DOHH2 (cell line): ENCODE results near the gene GPR176.

Experiments
- H3F3A ChIP-seq: fragments of 200-600 bp; sonication (generic), shearing (Covaris generic); 2 replicates; pipeline ENCODE4 v1.6.0; 2016; ENCODE audit warnings: antibody characterized with exemption, mild to moderate bottlenecking; ENCODE audit not compliant: control insufficient read depth, insufficient read depth
- H3K27ac ChIP-seq: fragments of 200-600 bp; sonication (generic); 2 replicates; pipeline ENCODE4 v1.5.1; 2014; ENCODE audit warnings: low read depth, mild to moderate bottlenecking, low read length, moderate library complexity
- H3K27me3 ChIP-seq: fragments of 200-600 bp; sonication (generic); 2 replicates; pipeline ENCODE4 v1.6.1; 2014; ENCODE audit warnings: mild to moderate bottlenecking, low read length, mixed read lengths; ENCODE audit not compliant: control insufficient read depth
- H3K36me3 ChIP-seq: fragments of 200-600 bp; sonication (generic); 2 replicates; pipeline ENCODE4 v1.6.1; 2014; ENCODE audit warnings: mild to moderate bottlenecking, low read length, moderate library complexity, mixed read lengths; ENCODE audit not compliant: control insufficient read depth
- H3K4me1 ChIP-seq: fragments of 200-600 bp; sonication (generic); 2 replicates; pipeline ENCODE4 v1.6.1; 2014; ENCODE audit warnings: mild to moderate bottlenecking, low read length, mixed read lengths; ENCODE audit not compliant: control insufficient read depth
- H3K4me2 ChIP-seq: fragments of 200-600 bp; sonication (generic); 2 replicates; pipeline ENCODE4 v1.6.0; 2014; ENCODE audit warnings: mild to moderate bottlenecking, low read length, moderate library complexity
- H3K4me3 ChIP-seq: fragments of 200-600 bp; sonication (generic); 2 replicates; pipeline ENCODE4 v1.5.1; 2014; ENCODE audit warnings: mild to moderate bottlenecking, low read length, mixed read lengths
- H3K79me2 ChIP-seq: fragments of 200-600 bp; sonication (generic); 2 replicates; pipeline ENCODE4 v1.6.1; 2014; ENCODE audit warnings: mild to moderate bottlenecking, low read length, mixed read lengths; ENCODE audit not compliant: control insufficient read depth
- H3K9me2 ChIP-seq: fragments of 200-600 bp; sonication (generic); replicated peaks from 2 replicates; pipeline ENCODE4 v1.6.1; 2014; ENCODE audit warnings: mild to moderate bottlenecking, low read length, mixed read lengths; ENCODE audit not compliant: control insufficient read depth
- H3K9me3 ChIP-seq: fragments of 200-600 bp; sonication (generic); 2 replicates; pipeline ENCODE4 v1.6.1; 2014; ENCODE audit warnings: antibody characterized with exemption, low read length, mixed read lengths; ENCODE audit not compliant: control insufficient read depth, insufficient read depth
- H4K20me1 ChIP-seq: fragments of 200-600 bp; sonication (generic); 2 replicates; pipeline ENCODE4 v1.6.0; 2014; ENCODE audit warnings: low read depth, mild to moderate bottlenecking, antibody characterized with exemption, low read length, moderate library complexity; ENCODE audit not compliant: control insufficient read depth, insufficient read depth
- CTCF ChIP-seq: fragments of 200-600 bp; sonication (generic); IDR thresholded peaks from one replicate; pipeline ENCODE4 v1.5.1; 2014; ENCODE audit warnings: antibody characterized with exemption, mild to moderate bottlenecking, low read depth, low read length; ENCODE audit not compliant: poor library complexity, severe bottlenecking
- EZH2phosphoT487 ChIP-seq: fragments of 200-600 bp; sonication (generic); IDR thresholded peaks from 2 replicates; pipeline ENCODE4 v1.6.1; 2017; ENCODE audit warnings: borderline replicate concordance, mild to moderate bottlenecking, antibody characterized with exemption, low read length, moderate library complexity, mixed read lengths

The GPR176 gene

GRCh38 chr15:39887211-39887610 lies 32.9 kb downstream of the GPR176 start:
- no peak for TF ChIP-seq CTCF
- no peak for TF ChIP-seq EZH2phosphoT487
- Histone ChIP-seq H3K4me3 (no peak overlapping the region), H3K79me2 (no peaks in the 10 kb centered on the region), H3K27ac (no peak overlapping the region), H3K9me3 (no peaks in the 10 kb centered on the region), H3K4me1 (no peaks in the 10 kb centered on the region), H3K4me2 (no peak overlapping the region), H3F3A (no peaks in the 10 kb centered on the region), H4K20me1 (no peaks in the 10 kb centered on the region), H3K36me3 (no peaks in the 10 kb centered on the region), H3K9me2 (no peaks in the 10 kb centered on the region), H3K27me3 (peaks cover 32% of the 10 kb centered on the region)

DNA sequence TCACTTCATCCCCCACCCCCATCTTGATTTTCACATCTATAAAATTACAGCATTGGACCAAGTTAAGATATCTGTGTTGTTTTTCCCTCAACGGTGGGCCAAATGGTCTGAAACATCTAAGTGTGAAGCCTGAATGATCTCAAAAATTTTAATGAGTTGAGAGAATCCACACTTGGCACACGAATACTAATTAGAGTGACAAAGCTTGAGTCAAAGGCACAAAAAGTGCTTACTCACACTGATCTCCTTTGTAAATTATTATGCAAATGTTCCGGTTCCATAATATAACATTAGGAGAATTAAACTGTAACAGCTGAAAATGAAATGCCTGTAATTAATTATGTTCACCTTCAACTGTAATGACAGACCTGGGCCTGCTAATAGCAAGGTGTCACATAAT lies 33.6 kb downstream of the GPR176 start:
- H3K4me2 ChIP-seq: no peak overlapping the region
- H3K36me3 ChIP-seq: no peaks in the 10 kb centered on the region
- H3K27ac ChIP-seq: no peak overlapping the region

GRCh38 chr15:39885099-39885777 lies 34.8 kb downstream of the GPR176 start:
- Histone ChIP-seq H3K4me1 (no peaks in the 10 kb centered on the region), H3K4me3 (no peak overlapping the region), H3K4me2 (no peak overlapping the region), H3F3A (no peaks in the 10 kb centered on the region), H3K36me3 (no peaks in the 10 kb centered on the region), H3K79me2 (no peaks in the 10 kb centered on the region), H3K9me3 (no peaks in the 10 kb centered on the region), H3K27me3 (peaks cover 38% of the 10 kb centered on the region), H3K27ac (no peak overlapping the region), H4K20me1 (no peaks in the 10 kb centered on the region), H3K9me2 (no peaks in the 10 kb centered on the region)
- TF ChIP-seq CTCF: no peak
- no peak for TF ChIP-seq EZH2phosphoT487

More for the DNA sequence above, 33.6 kb downstream of the GPR176 start:
- Histone ChIP-seq H3K27me3 (peaks cover 38% of the 10 kb centered on the region), H3K9me2 (no peaks in the 10 kb centered on the region), H3K79me2 (no peaks in the 10 kb centered on the region), H3F3A (no peaks in the 10 kb centered on the region), H3K9me3 (no peaks in the 10 kb centered on the region), H3K4me3 (no peak overlapping the region), H3K4me1 (no peaks in the 10 kb centered on the region), H4K20me1 (no peaks in the 10 kb centered on the region)
- no peak for TF ChIP-seq CTCF
- no peak for TF ChIP-seq EZH2phosphoT487
